HG02870 (cell line): Measurements from ENCODE around the gene PARN.

Experiments used
- ATAC-seq: cut with Tn5 transposase; IDR thresholded peaks from one replicate; pipeline ENCODE4 v1.9.1; 2021; ENCODE audit warnings: mild to moderate bottlenecking, moderate library complexity; ENCODE audit not compliant: unreplicated experiment

PARN gene

DNA sequence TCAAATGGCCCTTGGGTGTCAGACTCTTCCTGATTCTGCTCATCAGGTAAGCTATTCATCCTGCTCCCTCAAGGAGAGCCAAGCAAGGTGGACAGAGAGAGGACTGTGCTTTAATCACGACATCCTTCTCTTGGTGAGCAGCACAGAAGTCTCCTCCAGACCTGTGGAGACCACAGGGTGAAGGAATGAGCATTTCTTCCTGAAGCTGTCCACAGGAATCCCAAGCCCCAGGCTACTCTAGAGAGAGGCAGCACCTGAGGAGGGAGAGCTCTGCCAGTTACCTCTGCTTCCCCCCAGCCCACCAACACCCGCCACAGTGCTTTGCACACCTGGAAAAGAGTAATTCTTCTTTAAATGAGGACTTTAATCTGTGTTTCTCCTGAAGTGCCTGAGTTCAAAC is 100.0 kb downstream of the PARN start:
- no peak for ATAC-seq

DNA sequence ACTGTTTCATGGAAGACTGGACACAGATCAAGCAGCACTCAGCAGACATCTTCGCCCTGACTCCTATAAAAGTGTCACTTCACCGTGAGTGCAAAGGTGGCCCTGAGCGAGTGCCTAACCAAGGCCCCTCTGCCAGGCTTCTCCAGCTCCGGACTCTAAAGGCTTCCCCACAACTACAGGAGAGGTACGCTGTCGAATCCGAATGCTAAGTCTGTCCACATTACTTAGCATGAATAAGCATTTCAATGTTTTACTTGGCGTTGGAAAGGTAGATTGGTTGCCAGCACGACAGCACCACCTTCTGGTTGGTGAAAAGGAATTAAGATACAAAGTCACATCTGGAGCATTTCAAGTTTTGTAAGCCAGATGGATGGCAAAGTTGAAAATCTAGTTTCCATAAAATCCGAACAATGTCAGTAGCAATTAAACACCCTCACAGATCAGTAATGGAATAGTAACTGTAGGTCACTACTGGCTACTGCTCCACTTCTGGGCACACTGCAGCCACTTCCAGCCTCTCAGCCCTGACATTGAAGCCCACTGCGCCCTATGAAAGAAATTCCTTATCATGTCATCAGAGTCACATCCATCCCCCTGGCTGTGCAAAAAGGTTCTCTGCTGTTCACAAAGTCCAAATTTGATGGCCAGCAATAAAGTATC is 100.9 kb downstream of the PARN start:
- ATAC-seq = no peak

- ATAC-seq = no peak
Observed at GRCh38 chr16:14528306-14528705, 101.8 kb downstream of the PARN start.

DNA sequence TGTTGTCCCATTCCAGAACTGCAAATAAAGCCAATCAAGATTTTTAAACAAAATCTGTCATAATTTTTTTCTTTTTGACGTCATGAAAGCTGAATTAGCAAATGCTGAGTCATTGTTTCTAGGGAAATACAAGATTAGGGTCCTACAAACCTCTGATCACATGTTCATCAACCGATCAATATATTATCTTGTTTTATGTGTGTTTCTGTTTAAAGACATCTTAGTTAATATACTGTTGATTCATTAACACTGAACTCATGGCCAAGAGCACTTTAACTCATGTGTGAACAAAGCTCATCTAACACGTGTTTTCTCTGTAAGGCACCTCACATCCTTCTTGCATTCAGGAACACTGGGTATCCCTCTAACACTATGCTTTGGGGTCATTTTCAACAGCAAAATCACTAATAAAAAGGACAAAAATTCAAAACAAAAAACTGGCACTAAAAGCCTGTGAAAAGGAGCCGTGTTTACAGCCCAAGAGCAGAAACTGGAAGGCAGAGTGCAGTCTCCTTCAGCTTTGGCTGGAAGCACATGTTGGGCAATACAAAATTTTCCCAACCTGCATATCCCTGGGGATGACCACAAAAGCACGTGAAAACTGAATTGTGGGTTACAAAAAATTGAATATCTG is 102.5 kb downstream of the PARN start:
- ATAC-seq = no peak

DNA sequence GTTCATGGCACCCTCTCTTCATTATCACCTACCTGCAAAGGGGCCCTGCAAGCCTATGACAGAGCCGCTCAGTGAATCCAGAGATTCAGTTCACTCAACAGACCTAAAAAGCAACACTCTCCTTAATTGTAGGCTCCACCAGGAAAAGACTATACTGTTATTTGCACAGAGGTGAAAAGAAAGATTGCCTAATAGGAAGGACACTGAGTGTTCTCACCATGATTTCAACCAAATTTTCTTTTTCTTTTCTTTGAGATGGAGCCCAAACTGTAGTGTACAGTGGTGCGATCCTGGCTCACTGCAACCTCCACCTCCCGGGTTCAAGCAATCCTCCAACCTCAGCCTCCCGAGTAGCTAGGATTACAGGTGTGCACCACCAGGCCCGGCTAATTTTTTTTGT is 104.5 kb downstream of the PARN start:
- ATAC-seq = no peak

GRCh38 chr16:14524979-14525378 is 105.1 kb downstream of the PARN start:
- no peak for ATAC-seq

DNA sequence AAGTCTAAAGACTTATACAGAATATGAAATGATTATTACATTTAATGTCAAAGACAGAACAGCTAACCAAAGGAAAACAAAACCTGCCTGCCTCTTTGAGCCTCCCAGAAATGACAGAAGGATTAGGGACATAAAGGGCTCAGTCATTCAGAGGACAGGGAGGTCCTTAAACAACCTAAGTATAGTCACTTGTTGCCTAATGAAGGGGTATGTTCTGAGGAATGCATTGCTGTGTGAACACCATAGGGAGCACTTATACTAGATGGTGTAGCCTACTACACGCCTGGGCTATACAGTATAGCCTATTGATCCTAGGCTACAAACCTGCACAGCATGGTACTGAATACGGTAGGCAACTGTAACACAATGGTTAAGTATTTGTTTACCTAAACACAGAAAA is 106.4 kb downstream of the PARN start:
- no peak for ATAC-seq

- no peak for ATAC-seq
Observed at GRCh38 chr16:14522671-14523070, 107.4 kb downstream of the PARN start.

GRCh38 chr16:14520753-14521152 is 109.3 kb downstream of the PARN start:
- ATAC-seq = no peak

DNA sequence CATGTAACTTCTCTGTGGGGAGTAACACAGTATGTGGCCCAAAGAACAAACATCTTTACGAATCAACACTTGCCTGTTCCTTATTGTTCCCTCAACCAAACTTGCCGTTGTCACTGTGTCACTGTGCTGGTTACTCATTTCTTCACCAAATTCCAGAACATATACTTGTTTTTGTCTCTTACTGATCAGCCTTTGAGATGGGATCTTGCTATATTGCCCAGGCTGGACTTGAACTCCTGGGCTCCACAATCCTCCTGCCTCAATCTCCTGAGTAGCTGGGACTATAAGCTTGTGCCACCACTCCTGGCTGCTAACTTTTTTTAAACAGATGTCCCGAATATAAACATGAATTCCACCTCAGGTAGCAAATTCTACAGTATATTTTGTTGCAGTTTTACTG is 115.1 kb downstream of the PARN start:
- no peak for ATAC-seq

- no peak for ATAC-seq
Observed at GRCh38 chr16:14513389-14514107, 116.5 kb downstream of the PARN start.

DNA sequence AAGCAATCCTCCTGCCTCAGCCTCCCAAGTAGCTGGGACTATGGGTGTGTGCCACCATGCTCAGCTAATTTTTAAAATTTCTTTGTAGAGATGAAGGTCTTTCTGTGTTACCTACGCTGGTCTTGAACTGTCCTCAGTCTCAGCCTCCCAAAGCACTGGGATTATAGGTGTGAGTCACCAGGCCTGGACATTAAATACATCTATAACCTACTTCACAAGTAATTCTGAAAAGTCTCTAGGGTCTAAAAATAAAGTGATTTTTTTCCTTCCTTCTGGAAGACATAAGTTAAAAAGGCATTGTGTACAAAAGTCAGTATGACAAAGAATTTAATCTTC is 118.3 kb downstream of the PARN start:
- no peak for ATAC-seq

GRCh38 chr16:14510939-14511799 is 118.9 kb downstream of the PARN start:
- no peak for ATAC-seq

DNA sequence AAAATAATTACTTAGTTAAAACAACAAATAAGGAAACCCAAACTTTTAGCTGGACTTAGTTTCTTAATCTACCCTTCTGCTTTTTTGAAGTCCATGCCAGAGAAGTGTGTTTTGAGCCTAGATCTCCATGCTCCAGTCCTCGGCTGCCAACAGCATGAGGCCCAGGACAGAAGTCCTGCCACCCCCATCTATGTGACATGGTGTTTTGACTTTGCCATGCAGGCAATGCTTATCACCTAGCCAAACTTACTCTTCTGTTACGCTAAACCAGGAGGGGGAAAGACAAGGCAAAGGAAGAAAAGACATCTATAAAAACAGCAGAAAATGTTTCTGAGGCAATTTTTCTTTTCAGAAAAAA is 119.5 kb downstream of the PARN start:
- no peak for ATAC-seq

- ATAC-seq = no peak
Observed at GRCh38 chr16:14509675-14510132, 120.4 kb downstream of the PARN start.

- ATAC-seq = no peak
Observed at GRCh38 chr16:14509055-14509454, 121.0 kb downstream of the PARN start.

- no peak for ATAC-seq
Observed at GRCh38 chr16:14505846-14506245, 124.2 kb downstream of the PARN start.

GRCh38 chr16:14502932-14503741 is 126.9 kb downstream of the PARN start:
- peak; percentile 72 for ATAC-seq

GRCh38 chr16:14502256-14502875 is 127.7 kb downstream of the PARN start:
- ATAC-seq = no peak
